HEK293 (cell line): ENCODE data around the gene LIN37.

Experiments used
- CTCF ChIA-PET: fragments of 350-600 bp; formaldehyde crosslinking; extraction: SDS; loops from one replicate; lab custom pipeline; 2021; ENCODE audit warnings: antibody characterized with exemption; lab: Yijun Ruan, JAX
- POLR2A ChIA-PET: fragments of 300-600 bp; formaldehyde crosslinking; extraction: SDS; loops from one replicate; lab custom pipeline; 2020; ENCODE audit warnings: antibody characterized with exemption, inconsistent platforms; lab: Yijun Ruan, JAX
- H3K27ac ChIP-seq: fragments of 200-500 bp; sonication (Bioruptor generic); 2 replicates; pipeline ENCODE4 v1.5.1; 2014; ENCODE audit warnings: low read depth, low read length, control low read depth, inconsistent platforms; ENCODE audit errors: extremely low read depth
- H3K36me3 ChIP-seq, 2 experiments: fragments of 200-500 bp in 1 of 2; sonication (Bioruptor generic) in 1 of 2; 1 replicate in 1 of 2; 2 replicates in 1 of 2; pipeline ENCODE4 v1.5.1; 2014 to 2017; ENCODE audit warnings: inconsistent platforms in 2 of 2, low read length in 2 of 2; ENCODE audit not compliant: control insufficient read depth in 2 of 2, insufficient read depth in 1 of 2
- H3K4me1 ChIP-seq: fragments of 200-500 bp; sonication (Bioruptor generic); 2 replicates; pipeline ENCODE4 v1.5.1; 2014; ENCODE audit warnings: mild to moderate bottlenecking, low read length, inconsistent platforms; ENCODE audit not compliant: control insufficient read depth, insufficient read depth
- H3K4me3 ChIP-seq: 2 replicates; pipeline ENCODE4 v1.5.1; 2011; ENCODE audit warnings: low read depth, mild to moderate bottlenecking, control low read depth, low read length, moderate library complexity
- H3K9me3 ChIP-seq: fragments of 200-500 bp; sonication (Bioruptor generic); 2 replicates; pipeline ENCODE4 v1.5.1; 2014; ENCODE audit warnings: low read depth, low read length, inconsistent platforms; ENCODE audit not compliant: control insufficient read depth, insufficient read depth
- BCL11B ChIP-seq: fragments of 450-650 bp; formaldehyde crosslinking; IDR thresholded peaks from 2 replicates; pipeline ENCODE4 v1.5.1; 2016; ENCODE audit warnings: low read depth, missing biosample characterization, missing genetic modification characterization
- ELK4 ChIP-seq: IDR thresholded peaks from 2 replicates; pipeline ENCODE4 v1.6.1; 2011; ENCODE audit warnings: mild to moderate bottlenecking, low read depth, low read length, borderline replicate concordance
- IKZF3 ChIP-seq: fragments of 450-650 bp; IDR thresholded peaks from 2 replicates; pipeline ENCODE4 v1.5.0; 2018; ENCODE audit warnings: missing biosample characterization, mild to moderate bottlenecking, missing genetic modification characterization, moderate library complexity
- TRIM28 ChIP-seq: IDR thresholded peaks from 2 replicates; pipeline ENCODE4 v1.6.1; 2011; ENCODE audit warnings: low read length, control low read depth, borderline replicate concordance
- ZEB2 ChIP-seq: fragments of 450-650 bp; formaldehyde crosslinking; IDR thresholded peaks from 2 replicates; pipeline ENCODE4 v1.5.1; 2016; ENCODE audit warnings: missing biosample characterization, missing genetic modification characterization
- ZNF112 ChIP-seq: fragments of 450-650 bp; formaldehyde crosslinking; IDR thresholded peaks from 2 replicates; pipeline ENCODE4 v1.5.0; 2017; ENCODE audit warnings: missing biosample characterization, missing genetic modification characterization
- ZNF133 ChIP-seq: fragments of 450-650 bp; formaldehyde crosslinking; IDR thresholded peaks from 2 replicates; pipeline ENCODE4 v1.5.1; 2016; ENCODE audit warnings: missing biosample characterization, missing genetic modification characterization
- ZNF148 ChIP-seq: fragments of 450-650 bp; formaldehyde crosslinking; IDR thresholded peaks from 2 replicates; pipeline ENCODE4 v1.5.0; 2017; ENCODE audit warnings: missing biosample characterization, missing genetic modification characterization, borderline replicate concordance
- ZNF202 ChIP-seq: fragments of 450-650 bp; formaldehyde crosslinking; IDR thresholded peaks from 2 replicates; pipeline ENCODE4 v1.5.1; 2016; ENCODE audit warnings: missing biosample characterization, missing genetic modification characterization, borderline replicate concordance
- ZNF274 ChIP-seq, 2 experiments: fragments of 200-500 bp in 1 of 2; fragments of 450-650 bp in 1 of 2; sonication (Bioruptor generic) in 1 of 2; formaldehyde crosslinking in 1 of 2; IDR thresholded peaks; 2 replicates each; pipeline versions ENCODE4 v1.5.1 to v1.6.1; 2014 to 2016; ENCODE audit warnings: borderline replicate concordance in 1 of 2, inconsistent platforms in 1 of 2, low read length in 1 of 2, missing biosample characterization in 1 of 2, missing genetic modification characterization in 1 of 2
- ZNF426 ChIP-seq: fragments of 450-650 bp; formaldehyde crosslinking; IDR thresholded peaks from 2 replicates; pipeline ENCODE4 v1.5.1; 2017; ENCODE audit warnings: missing biosample characterization, missing genetic modification characterization, mild to moderate bottlenecking, inconsistent platforms, moderate library complexity
- ZNF521 ChIP-seq: fragments of 450-650 bp; formaldehyde crosslinking; IDR thresholded peaks from 2 replicates; pipeline ENCODE4 v1.5.1; 2017; ENCODE audit warnings: missing biosample characterization, mild to moderate bottlenecking, missing genetic modification characterization
- ZNF558 ChIP-seq: fragments of 450-650 bp; formaldehyde crosslinking; IDR thresholded peaks from 2 replicates; pipeline ENCODE4 v1.5.1; 2016; ENCODE audit warnings: missing biosample characterization, missing genetic modification characterization
- ZNF707 ChIP-seq: fragments of 450-650 bp; formaldehyde crosslinking; IDR thresholded peaks from 2 replicates; pipeline ENCODE4 v1.5.1; 2016; ENCODE audit warnings: missing biosample characterization, missing genetic modification characterization
- ZSCAN30 ChIP-seq: fragments of 450-650 bp; IDR thresholded peaks from 2 replicates; pipeline ENCODE4 v1.5.1; 2018; ENCODE audit warnings: missing biosample characterization, mild to moderate bottlenecking, missing genetic modification characterization, moderate library complexity
- TF ChIP-seq, protein P1 (sequence below): fragments of 450-650 bp; formaldehyde crosslinking; IDR thresholded peaks from 2 replicates; pipeline ENCODE4 v1.5.1; 2016; ENCODE audit warnings: missing biosample characterization, missing genetic modification characterization, borderline replicate concordance
- TF ChIP-seq, protein P2 (sequence below): fragments of 450-650 bp; formaldehyde crosslinking; IDR thresholded peaks from 2 replicates; pipeline ENCODE4 v1.5.1; 2016; ENCODE audit warnings: missing biosample characterization, missing genetic modification characterization
- TF ChIP-seq, protein P3 (sequence below): sonication (generic); formaldehyde crosslinking; IDR thresholded peaks from 2 replicates; pipeline ENCODE4 v1.8.1; 2022; ENCODE audit warnings: mild to moderate bottlenecking, moderate library complexity, missing genetic modification reagents
- TF ChIP-seq, protein P4 (sequence below): fragments of 450-650 bp; formaldehyde crosslinking; IDR thresholded peaks from 2 replicates; pipeline ENCODE4 v1.5.1; 2017; ENCODE audit warnings: missing biosample characterization, missing genetic modification characterization

Gene LIN37

DNA sequence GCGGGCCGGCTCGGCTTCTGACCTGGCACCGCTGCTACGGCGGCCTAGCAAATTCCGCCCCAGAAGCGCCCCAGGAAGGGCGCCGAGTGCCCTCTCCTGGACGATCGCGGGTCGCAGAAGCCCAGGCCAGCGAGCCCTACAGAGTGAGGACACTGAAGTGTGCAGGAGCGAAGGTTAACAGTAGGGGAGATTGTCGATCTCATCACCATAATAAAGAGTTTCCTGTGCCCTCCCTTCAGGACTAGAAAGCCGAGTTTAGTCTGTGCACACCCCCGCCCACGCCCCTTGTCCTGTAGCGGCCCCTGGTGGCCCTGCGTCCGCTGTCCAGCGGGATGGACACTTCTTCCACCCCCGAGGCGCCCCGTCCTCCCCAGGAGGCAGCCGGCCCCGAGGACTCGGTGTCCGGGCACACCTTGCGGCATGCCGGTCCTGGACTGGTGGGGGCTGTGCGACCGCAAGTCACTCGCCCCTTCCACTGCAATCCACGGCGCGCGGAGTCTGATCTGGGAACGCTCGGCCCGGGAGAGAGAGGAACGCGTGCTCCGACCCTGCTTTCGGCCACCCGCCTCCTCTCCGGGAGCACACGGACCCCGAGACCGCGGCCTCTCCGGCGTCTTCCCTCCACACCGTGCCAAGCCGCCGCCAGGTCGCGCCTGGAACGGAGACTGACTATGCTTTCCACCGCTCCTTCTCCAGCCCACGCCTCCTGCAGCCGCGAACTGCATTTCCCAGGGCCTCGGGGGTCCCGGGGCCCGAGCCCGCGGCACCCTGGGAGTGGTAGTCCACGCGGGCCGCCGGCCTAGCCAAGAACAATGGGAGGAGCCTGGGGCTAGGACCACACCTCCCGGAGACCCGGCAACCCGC lies 31.3 kb upstream of the LIN37 start (continued):
- TF ChIP-seq, protein P1, sequence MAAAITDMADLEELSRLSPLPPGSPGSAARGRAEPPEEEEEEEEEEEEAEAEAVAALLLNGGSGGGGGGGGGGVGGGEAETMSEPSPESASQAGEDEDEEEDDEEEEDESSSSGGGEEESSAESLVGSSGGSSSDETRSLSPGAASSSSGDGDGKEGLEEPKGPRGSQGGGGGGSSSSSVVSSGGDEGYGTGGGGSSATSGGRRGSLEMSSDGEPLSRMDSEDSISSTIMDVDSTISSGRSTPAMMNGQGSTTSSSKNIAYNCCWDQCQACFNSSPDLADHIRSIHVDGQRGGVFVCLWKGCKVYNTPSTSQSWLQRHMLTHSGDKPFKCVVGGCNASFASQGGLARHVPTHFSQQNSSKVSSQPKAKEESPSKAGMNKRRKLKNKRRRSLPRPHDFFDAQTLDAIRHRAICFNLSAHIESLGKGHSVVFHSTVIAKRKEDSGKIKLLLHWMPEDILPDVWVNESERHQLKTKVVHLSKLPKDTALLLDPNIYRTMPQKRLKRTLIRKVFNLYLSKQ (tag by site-specific recombination), result no peak; the same call in 1 of the 2 replicates
- TF ChIP-seq TRIM28 (peak; percentile 85; the same call in 1 of the 2 replicates), ZNF521 (tag by site-specific recombination) (no peak)

GRCh38 chr19:35717665-35718344 lies 30.6 kb upstream of the LIN37 start, which contains the start of gene KMT2B:
Gene KMT2B, plus strand, starts transcription at chr19:35718003. Its CDS starts 16 bp downstream, at chr19:35718019.
- no peaks in the 10 kb centered on the region for H3K9me3 ChIP-seq
- peak within 1 kb of the TSS; percentile 65 for H3K4me3 ChIP-seq
- ChIA-PET CTCF (interaction anchor here (0.9 kb wide), 2 partner anchors 19 to 24 kb away, joined by 6 to 9 read pairs; partner anchors contain the start of gene IGFLR1), POLR2A (interaction anchor here (0.9 to 2.3 kb wide), 7 partner anchors 10 to 105 kb away, joined by 3 to 24 read pairs (median 11); partner anchors contain the start of genes COX6B1, HAUS5, LIN37 and PSENEN)
- H3K36me3 ChIP-seq, result peaks cover 33 to 35% of the 10 kb centered on the region in 2 experiments
- H3K27ac ChIP-seq, result peak within 1 kb of the TSS; percentile 93
- H3K4me1 ChIP-seq, result peaks cover 23% of the 10 kb centered on the region
- TF ChIP-seq ELK4 (0 out of 2 replicates have a peak, but pooled peaks have one; percentile 49), ZNF426 (tag by site-specific recombination) (no peak), ZNF558 (tag by site-specific recombination) (no peak), BCL11B (tag by site-specific recombination) (0 out of 2 replicates have a peak, but pooled peaks have one; percentile 36), ZNF148 (tag by site-specific recombination) (no peak), ZNF707 (no peak), IKZF3 (tag by site-specific recombination) (peak; percentile 8; the same call in 1 of the 2 replicates), ZNF202 (tag by site-specific recombination) (no peak), TRIM28 (no peak), ZEB2 (tag by site-specific recombination) (peak; percentile 9; the same call in 1 of the 2 replicates), ZNF274 (IDR thresholded peaks at IDR 0.05; ENCODE audit: low read length) (no peak), ZNF274 (tag by site-specific recombination; IDR thresholded peaks at IDR 0.05; ENCODE audit: borderline replicate concordance) (no peak), ZNF112 (tag by site-specific recombination) (no peak), ZNF133 (tag by site-specific recombination) (no peak), ZSCAN30 (tag by site-specific recombination) (peak; percentile 6)
- TF ChIP-seq, protein P1 (tag by site-specific recombination), result no peak
- TF ChIP-seq, protein P2, sequence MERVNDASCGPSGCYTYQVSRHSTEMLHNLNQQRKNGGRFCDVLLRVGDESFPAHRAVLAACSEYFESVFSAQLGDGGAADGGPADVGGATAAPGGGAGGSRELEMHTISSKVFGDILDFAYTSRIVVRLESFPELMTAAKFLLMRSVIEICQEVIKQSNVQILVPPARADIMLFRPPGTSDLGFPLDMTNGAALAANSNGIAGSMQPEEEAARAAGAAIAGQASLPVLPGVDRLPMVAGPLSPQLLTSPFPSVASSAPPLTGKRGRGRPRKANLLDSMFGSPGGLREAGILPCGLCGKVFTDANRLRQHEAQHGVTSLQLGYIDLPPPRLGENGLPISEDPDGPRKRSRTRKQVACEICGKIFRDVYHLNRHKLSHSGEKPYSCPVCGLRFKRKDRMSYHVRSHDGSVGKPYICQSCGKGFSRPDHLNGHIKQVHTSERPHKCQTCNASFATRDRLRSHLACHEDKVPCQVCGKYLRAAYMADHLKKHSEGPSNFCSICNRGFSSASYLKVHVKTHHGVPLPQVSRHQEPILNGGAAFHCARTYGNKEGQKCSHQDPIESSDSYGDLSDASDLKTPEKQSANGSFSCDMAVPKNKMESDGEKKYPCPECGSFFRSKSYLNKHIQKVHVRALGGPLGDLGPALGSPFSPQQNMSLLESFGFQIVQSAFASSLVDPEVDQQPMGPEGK, result peak; percentile 57; the same call in 1 of the 2 replicates
- TF ChIP-seq, protein P3, sequence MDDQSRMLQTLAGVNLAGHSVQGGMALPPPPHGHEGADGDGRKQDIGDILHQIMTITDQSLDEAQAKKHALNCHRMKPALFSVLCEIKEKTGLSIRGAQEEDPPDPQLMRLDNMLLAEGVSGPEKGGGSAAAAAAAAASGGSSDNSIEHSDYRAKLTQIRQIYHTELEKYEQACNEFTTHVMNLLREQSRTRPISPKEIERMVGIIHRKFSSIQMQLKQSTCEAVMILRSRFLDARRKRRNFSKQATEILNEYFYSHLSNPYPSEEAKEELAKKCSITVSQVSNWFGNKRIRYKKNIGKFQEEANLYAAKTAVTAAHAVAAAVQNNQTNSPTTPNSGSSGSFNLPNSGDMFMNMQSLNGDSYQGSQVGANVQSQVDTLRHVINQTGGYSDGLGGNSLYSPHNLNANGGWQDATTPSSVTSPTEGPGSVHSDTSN (CRISPR knock-in tag), result 0 out of 2 replicates have a peak, but pooled peaks have one; percentile 4
- TF ChIP-seq, protein P4, sequence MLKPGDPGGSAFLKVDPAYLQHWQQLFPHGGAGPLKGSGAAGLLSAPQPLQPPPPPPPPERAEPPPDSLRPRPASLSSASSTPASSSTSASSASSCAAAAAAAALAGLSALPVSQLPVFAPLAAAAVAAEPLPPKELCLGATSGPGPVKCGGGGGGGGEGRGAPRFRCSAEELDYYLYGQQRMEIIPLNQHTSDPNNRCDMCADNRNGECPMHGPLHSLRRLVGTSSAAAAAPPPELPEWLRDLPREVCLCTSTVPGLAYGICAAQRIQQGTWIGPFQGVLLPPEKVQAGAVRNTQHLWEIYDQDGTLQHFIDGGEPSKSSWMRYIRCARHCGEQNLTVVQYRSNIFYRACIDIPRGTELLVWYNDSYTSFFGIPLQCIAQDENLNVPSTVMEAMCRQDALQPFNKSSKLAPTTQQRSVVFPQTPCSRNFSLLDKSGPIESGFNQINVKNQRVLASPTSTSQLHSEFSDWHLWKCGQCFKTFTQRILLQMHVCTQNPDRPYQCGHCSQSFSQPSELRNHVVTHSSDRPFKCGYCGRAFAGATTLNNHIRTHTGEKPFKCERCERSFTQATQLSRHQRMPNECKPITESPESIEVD (tag by site-specific recombination), result no peak
